ENCODE data around the gene KLC4.

The KLC4 gene

GRCh38 chr6:43019152-43019551, 40.3 kb upstream of the KLC4 start:
- ATAC-seq: no peak
- no peak for TF ChIP-seq CSRNP3 (CRISPR knock-in tag; IDR thresholded peaks at IDR 0.05)
- TF ChIP-seq ZNF565 (CRISPR knock-in tag; conservative IDR thresholded peaks at IDR 0.05; ENCODE audit: low read depth): no peak
- TF ChIP-seq TSHZ2 (CRISPR knock-in tag; IDR thresholded peaks at IDR 0.05): no peak
- TF ChIP-seq ISL1 (CRISPR knock-in tag; IDR thresholded peaks at IDR 0.05): no peak

GRCh38 chr6:43020052-43020705, 39.3 kb upstream of the KLC4 start:
- ATAC-seq: no peak
- no peak for TF ChIP-seq RARB (CRISPR knock-in tag; IDR thresholded peaks at IDR 0.05)

GRCh38 chr6:43020847-43021246, 38.6 kb upstream of the KLC4 start:
- ATAC-seq: peak; percentile 7
- no peak for TF ChIP-seq ISL1 (CRISPR knock-in tag; IDR thresholded peaks at IDR 0.05)
- no peak for TF ChIP-seq PATZ1 (CRISPR knock-in tag; IDR thresholded peaks at IDR 0.05; ENCODE audit: borderline replicate concordance)
- TF ChIP-seq TCF4 (CRISPR knock-in tag; IDR thresholded peaks at IDR 0.05; ENCODE audit: borderline replicate concordance): no peak
- TF ChIP-seq ZNF8 (CRISPR knock-in tag; IDR thresholded peaks at IDR 0.05): no peak
- no peak for TF ChIP-seq PPARA (CRISPR knock-in tag; IDR thresholded peaks at IDR 0.05; ENCODE audit: borderline replicate concordance)
- no peak for TF ChIP-seq ARNTL (CRISPR knock-in tag; IDR thresholded peaks at IDR 0.05; ENCODE audit: borderline replicate concordance, low read depth)
- TF ChIP-seq TOX (CRISPR knock-in tag; IDR thresholded peaks at IDR 0.05; ENCODE audit: borderline replicate concordance): no peak
- TF ChIP-seq ZFP3 (CRISPR knock-in tag; IDR thresholded peaks at IDR 0.05): no peak
- no peak for TF ChIP-seq ZNF565 (CRISPR knock-in tag; conservative IDR thresholded peaks at IDR 0.05; ENCODE audit: low read depth)
- TF ChIP-seq ESRRG (CRISPR knock-in tag; IDR thresholded peaks at IDR 0.05): no peak
- TF ChIP-seq SNAI2 (CRISPR knock-in tag; IDR thresholded peaks at IDR 0.05): no peak
- no peak for TF ChIP-seq RARB (CRISPR knock-in tag; IDR thresholded peaks at IDR 0.05)
- TF ChIP-seq TSHZ2 (CRISPR knock-in tag; IDR thresholded peaks at IDR 0.05): no peak
- no peak for TF ChIP-seq POU6F1 (CRISPR knock-in tag; IDR thresholded peaks at IDR 0.05; ENCODE audit: borderline replicate concordance, low read depth)
- no peak for TF ChIP-seq OSR1 (CRISPR knock-in tag; IDR thresholded peaks at IDR 0.05)
- no peak for TF ChIP-seq ZFP30 (CRISPR knock-in tag; IDR thresholded peaks at IDR 0.05)
